HCT116 (cell line): Measurements from ENCODE around the gene PRORP.

Experiments used
- ATF3 ChIP-seq: IDR thresholded peaks from 2 replicates; pipeline ENCODE4 v1.6.1; 2012
- CTCF ChIP-seq, 3 experiments: fragments of 200-600 bp in 1 of 3; sonication (generic) in 1 of 3; IDR thresholded peaks in 2 of 3; conservative IDR thresholded peaks in 1 of 3; 2 replicates each; pipeline ENCODE4 v1.5.1; 2012 to 2017; ENCODE audit warnings: low read depth in 2 of 3, low read length in 2 of 3, antibody characterized with exemption in 1 of 3, borderline replicate concordance in 1 of 3, control low read depth in 1 of 3, mild to moderate bottlenecking in 1 of 3, mixed read lengths in 1 of 3, mixed run types in 1 of 3, moderate library complexity in 1 of 3; ENCODE audit not compliant: insufficient read depth in 1 of 3
- EGR1 ChIP-seq: IDR thresholded peaks from 2 replicates; pipeline ENCODE4 v1.6.1; 2012; ENCODE audit warnings: low read depth
- ELF1 ChIP-seq: IDR thresholded peaks from 2 replicates; pipeline ENCODE4 v1.6.1; 2012; ENCODE audit warnings: low read depth, borderline replicate concordance
- EZH2 ChIP-seq: fragments of 200-600 bp; sonication (generic); IDR thresholded peaks from 2 replicates; pipeline ENCODE4 v1.6.1; 2017; ENCODE audit warnings: antibody characterized with exemption, mixed run types
- EZH2phosphoT487 ChIP-seq: fragments of 200-600 bp; IDR thresholded peaks from 2 replicates; pipeline ENCODE4 v1.6.1; 2018; ENCODE audit warnings: antibody characterized with exemption, borderline replicate concordance
- MAX ChIP-seq: IDR thresholded peaks from 2 replicates; pipeline ENCODE4 v1.6.1; 2012
- POLR2A ChIP-seq: IDR thresholded peaks from 2 replicates; pipeline ENCODE4 v1.7.0; 2011; ENCODE audit warnings: borderline replicate concordance; ENCODE audit not compliant: insufficient read depth, insufficient read length; ENCODE audit errors: extremely low read depth
- POLR2AphosphoS5 ChIP-seq: IDR thresholded peaks from 2 replicates; pipeline ENCODE4 v1.6.1; 2011; ENCODE audit warnings: mild to moderate bottlenecking, low read depth, low read length, moderate library complexity
- RAD21 ChIP-seq: IDR thresholded peaks from 2 replicates; pipeline ENCODE4 v1.6.1; 2012; ENCODE audit warnings: low read depth, mild to moderate bottlenecking
- REST ChIP-seq: IDR thresholded peaks from 2 replicates; pipeline ENCODE4 v1.6.1; 2012; ENCODE audit warnings: low read depth
- YY1 ChIP-seq: IDR thresholded peaks from 2 replicates; pipeline ENCODE4 v1.6.1; 2011; ENCODE audit warnings: low read length, low read depth, moderate library complexity, mild to moderate bottlenecking; ENCODE audit not compliant: insufficient replicate concordance; ENCODE audit errors: extremely low read depth
- ZNF274 ChIP-seq: fragments of 200-500 bp; sonication (Bioruptor generic); IDR thresholded peaks from 2 replicates; pipeline ENCODE4 v1.6.1; 2014; ENCODE audit warnings: mild to moderate bottlenecking, low read depth, low read length, inconsistent platforms

- TF ChIP-seq ELF1 (no peak), EZH2phosphoT487 (no peak), CTCF (IDR thresholded peaks at IDR 0.05 in 2 of 3, conservative IDR thresholded peaks at IDR 0.05 in 1 of 3; ENCODE audit: borderline replicate concordance in 1 of 3, insufficient read depth in 1 of 3, low read depth in 2 of 3, low read length in 2 of 3) (no peak), POLR2AphosphoS5 (no peak), ATF3 (no peak), EGR1 (no peak), EZH2 (no peak), YY1 (no peak), MAX (no peak), ZNF274 (no peak), RAD21 (no peak), REST (no peak), POLR2A (no peak)
Measured at GRCh38 chr14:35155962-35156361, 33.6 kb downstream of the PRORP start.
